BE2C (cell line): Measurements from ENCODE around the gene EIF3D.
A peak's percentile ranks its signal among the peaks of the same experiment; 100 is the strongest.
"Not testable (repeated sequence)": the region's sequence is repeated elsewhere in the genome, so short reads cannot be mapped to it uniquely, and the experiment has no call there.

Experiments
- DNase-seq: peaks from one replicate; pipeline ENCODE4 v3.0.0-alpha.2; 2020
- H3K27me3 ChIP-seq: fragments of 250-450 bp; sonication (Bioruptor Pico); 2 replicates; pipeline ENCODE4 v1.5.1; 2020; ENCODE audit warnings: mild to moderate bottlenecking
- H3K36me3 ChIP-seq: fragments of 250-450 bp; sonication (Bioruptor Pico); 2 replicates; pipeline ENCODE4 v1.5.1; 2020; ENCODE audit warnings: mild to moderate bottlenecking
- H3K4me1 ChIP-seq: fragments of 250-450 bp; sonication (Bioruptor Pico); 2 replicates; pipeline ENCODE4 v1.5.1; 2020
- H3K4me3 ChIP-seq: 2 replicates; pipeline ENCODE4 v1.5.1; 2011; ENCODE audit warnings: low read depth, low read length
- H3K9me3 ChIP-seq: fragments of 250-450 bp; sonication (Bioruptor Pico); 2 replicates; pipeline ENCODE4 v1.5.1; 2020
- TF ChIP-seq, protein P1 (sequence below): IDR thresholded peaks from 2 replicates; pipeline ENCODE4 v1.5.1; 2012; ENCODE audit warnings: mild to moderate bottlenecking, low read depth, low read length

EIF3D gene

DNA sequence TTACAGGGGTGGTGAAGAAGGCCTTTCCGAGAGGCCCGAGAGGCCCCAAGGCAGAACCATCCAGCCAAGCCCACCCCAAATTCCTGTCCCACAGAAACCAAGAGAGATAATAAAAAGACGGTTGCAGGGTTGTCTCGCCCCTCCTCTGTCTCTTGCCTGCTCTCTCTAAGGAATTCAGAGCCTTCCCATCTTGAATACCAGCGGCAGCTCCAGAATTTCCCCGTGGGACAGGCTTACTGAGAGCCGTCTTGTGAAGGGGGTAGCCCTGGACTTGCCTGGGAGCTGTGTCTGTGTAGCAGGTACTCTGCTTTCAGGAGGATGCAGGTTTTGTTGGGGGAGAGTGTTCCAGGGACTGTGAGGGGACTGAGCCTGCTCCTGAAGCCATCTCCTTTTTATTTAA is 9.6 kb upstream of the EIF3D start:
- no peaks in the 10 kb centered on the region for H3K4me1 ChIP-seq
- TF ChIP-seq, protein P1, sequence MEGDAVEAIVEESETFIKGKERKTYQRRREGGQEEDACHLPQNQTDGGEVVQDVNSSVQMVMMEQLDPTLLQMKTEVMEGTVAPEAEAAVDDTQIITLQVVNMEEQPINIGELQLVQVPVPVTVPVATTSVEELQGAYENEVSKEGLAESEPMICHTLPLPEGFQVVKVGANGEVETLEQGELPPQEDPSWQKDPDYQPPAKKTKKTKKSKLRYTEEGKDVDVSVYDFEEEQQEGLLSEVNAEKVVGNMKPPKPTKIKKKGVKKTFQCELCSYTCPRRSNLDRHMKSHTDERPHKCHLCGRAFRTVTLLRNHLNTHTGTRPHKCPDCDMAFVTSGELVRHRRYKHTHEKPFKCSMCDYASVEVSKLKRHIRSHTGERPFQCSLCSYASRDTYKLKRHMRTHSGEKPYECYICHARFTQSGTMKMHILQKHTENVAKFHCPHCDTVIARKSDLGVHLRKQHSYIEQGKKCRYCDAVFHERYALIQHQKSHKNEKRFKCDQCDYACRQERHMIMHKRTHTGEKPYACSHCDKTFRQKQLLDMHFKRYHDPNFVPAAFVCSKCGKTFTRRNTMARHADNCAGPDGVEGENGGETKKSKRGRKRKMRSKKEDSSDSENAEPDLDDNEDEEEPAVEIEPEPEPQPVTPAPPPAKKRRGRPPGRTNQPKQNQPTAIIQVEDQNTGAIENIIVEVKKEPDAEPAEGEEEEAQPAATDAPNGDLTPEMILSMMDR = no peak
- H3K27me3 ChIP-seq = no peaks in the 10 kb centered on the region
- no peaks in the 10 kb centered on the region for H3K9me3 ChIP-seq
- no peak overlapping the region for H3K4me3 ChIP-seq
- no peaks in the 10 kb centered on the region for H3K36me3 ChIP-seq
- no peak for DNase-seq

DNA sequence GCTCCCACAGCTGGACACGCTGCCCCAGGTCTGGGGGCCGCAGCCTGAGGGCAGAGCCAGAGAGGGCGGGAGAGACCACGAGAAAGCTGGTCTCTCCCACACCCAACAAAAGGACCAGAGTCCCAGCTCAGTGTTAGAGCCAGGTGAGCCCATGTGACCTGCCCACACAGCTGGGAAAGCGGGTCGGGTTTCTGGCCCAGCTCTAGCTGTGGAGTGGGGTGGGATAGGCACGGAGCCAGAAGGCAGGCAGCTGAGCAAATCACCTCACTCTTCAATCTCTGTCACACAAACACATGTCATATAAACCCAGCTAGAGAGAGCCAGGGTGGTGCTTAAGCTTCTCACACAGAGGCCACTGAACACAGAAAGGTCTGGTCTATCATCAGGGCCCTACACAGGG is 7.8 kb upstream of the EIF3D start:
- Histone ChIP-seq H3K27me3 (no peaks in the 10 kb centered on the region), H3K36me3 (no peaks in the 10 kb centered on the region), H3K4me3 (no peak overlapping the region), H3K9me3 (no peaks in the 10 kb centered on the region), H3K4me1 (no peaks in the 10 kb centered on the region)
- no peak for DNase-seq
- TF ChIP-seq, protein P1 = no peak

DNA sequence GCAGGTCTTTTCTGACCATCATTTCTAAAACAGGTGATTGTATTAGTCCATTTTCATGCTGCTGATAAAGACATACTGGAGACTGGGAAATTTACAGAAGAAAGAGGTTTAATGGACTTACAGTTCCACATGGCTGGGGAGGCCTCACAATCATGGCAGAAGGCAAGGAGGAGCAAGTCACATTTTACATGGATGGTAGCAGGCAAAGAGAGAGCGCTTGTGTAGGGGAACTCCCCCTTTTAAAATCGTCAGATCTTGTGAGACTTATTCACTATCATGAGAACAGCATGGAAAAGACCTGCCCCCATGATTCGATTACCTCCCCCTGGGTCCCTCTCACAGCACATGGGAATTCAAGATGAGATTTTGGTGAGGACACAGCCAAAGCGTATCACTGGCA is 4.4 kb upstream of the EIF3D start:
- H3K4me3 ChIP-seq, H3K4me1 ChIP-seq, DNase-seq, H3K27me3 ChIP-seq, H3K9me3 ChIP-seq, H3K36me3 ChIP-seq: not testable (repeated sequence)

DNA sequence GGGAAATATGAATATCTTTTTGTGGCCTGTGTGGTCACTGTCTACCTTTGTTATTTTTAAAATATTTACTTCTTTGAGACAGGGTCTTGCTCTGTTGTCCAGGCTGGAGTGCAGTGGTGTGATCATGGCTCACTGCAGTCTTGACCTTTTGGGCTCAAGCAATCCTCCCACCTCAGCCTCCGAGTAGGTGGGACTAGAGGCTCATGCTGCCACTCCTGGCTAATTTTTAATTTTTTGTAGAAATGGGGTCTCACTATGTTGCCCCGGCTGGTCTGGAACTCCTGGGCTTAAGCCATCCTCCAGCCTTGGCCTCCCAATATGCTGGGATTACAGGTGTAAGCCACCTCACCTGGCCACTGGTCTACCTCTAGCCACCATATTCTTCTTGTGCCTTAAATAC is 3.5 kb upstream of the EIF3D start:
- DNase-seq = no peak
- H3K4me1 ChIP-seq = no peaks in the 10 kb centered on the region
- TF ChIP-seq, protein P1 = no peak

DNA sequence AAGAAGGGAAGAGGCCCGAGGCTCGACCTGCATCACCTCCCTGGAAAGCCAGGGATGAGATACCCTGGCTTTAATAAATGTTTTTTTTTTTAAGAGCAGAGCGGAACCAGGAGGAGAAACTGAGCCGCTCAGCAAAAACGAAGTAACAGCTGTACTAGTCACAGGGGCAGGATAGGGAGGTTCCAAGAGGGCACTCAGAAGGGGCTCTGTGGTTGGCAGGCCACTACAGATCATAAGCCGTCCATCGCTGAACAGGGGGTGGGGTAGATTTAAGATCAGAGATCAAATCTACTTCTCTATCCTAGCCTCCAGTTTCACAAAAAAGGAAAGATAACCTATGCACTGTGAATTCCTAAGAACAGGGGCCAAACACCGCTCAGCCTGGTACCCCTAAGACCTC is 625 bp downstream of the EIF3D start:
- TF ChIP-seq, protein P1 = no peak
- H3K36me3 ChIP-seq = peaks cover 43% of the 10 kb centered on the region
- no peaks in the 10 kb centered on the region for H3K4me1 ChIP-seq
- H3K27me3 ChIP-seq = no peaks in the 10 kb centered on the region
- no peaks in the 10 kb centered on the region for H3K9me3 ChIP-seq
- no peak for DNase-seq
- H3K4me3 ChIP-seq = peak overlapping the region; percentile 87

More for the DNA sequence above, 3.5 kb upstream of the EIF3D start:
- Histone ChIP-seq H3K27me3 (no peaks in the 10 kb centered on the region), H3K36me3 (peaks cover 3% of the 10 kb centered on the region), H3K4me3 (no peak overlapping the region), H3K9me3 (no peaks in the 10 kb centered on the region)

DNA sequence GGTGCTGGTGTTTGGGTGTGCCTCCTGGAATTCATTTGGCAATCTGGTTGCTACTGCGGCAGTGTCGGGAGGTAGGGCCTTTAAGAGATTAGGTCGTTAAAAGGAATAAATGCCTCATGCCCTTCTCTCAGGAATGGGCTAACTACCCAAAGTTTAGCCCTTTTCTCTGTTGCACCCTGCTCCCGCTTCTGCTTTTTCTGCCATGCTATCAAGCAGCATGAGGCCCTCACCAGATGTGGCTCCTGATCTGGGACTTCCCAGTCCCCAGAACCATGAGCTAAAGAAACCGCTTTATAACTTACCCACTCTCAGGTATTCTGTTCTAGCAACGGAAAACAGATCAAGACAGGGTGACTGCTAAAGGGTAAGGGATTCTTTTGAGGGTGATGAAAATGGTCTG is 6.3 kb downstream of the EIF3D start:
- TF ChIP-seq, protein P1 = no peak
- Histone ChIP-seq H3K36me3 (peaks cover 99% of the 10 kb centered on the region), H3K4me3 (no peak overlapping the region), H3K9me3 (no peaks in the 10 kb centered on the region), H3K4me1 (no peaks in the 10 kb centered on the region), H3K27me3 (no peaks in the 10 kb centered on the region)
- DNase-seq = no peak

DNA sequence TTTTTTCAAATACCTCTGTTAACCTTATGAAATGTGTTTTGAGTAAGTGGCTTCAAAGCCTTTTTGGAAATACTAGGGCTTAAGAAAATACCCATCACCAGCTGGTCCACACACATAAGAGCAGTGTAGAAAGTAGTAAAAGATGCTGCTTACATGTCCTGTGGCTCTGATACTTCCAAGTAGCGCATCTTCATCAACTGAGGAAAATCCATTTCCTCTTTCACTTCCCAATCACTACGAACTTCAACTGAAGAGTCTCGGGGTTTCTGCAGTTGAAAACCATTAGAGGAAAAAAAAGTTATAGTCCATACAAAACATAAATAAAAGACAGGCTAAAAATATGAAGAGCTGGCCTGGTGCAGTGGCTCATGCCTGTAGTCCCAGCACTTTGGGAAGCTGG is 8.5 kb downstream of the EIF3D start:
- TF ChIP-seq, protein P1 = no peak
- DNase-seq = no peak
- Histone ChIP-seq H3K4me1 (no peaks in the 10 kb centered on the region), H3K36me3 (peaks cover 98% of the 10 kb centered on the region), H3K9me3 (no peaks in the 10 kb centered on the region), H3K27me3 (no peaks in the 10 kb centered on the region), H3K4me3 (no peak overlapping the region)

DNA sequence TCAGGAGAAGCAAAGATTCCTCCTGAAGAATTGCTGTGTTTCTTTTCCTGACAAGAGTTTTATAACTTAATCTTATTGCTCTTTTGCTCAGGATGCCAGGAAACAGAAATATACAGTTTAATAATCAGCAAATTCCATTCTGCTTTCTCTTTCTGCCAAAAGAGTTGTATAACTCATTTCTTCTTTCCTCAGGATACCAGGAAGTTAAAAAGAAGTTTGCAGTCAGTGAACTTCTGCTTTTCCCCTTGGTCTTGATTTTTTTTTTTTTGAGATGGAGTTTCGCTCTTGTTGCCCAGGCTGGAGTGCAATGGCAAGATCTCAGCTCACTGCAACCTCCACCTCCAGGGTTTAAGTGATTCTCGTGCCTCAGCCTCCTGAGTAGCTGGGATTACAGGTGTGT is 9.1 kb downstream of the EIF3D start:
- DNase-seq, H3K27me3 ChIP-seq, H3K9me3 ChIP-seq, H3K4me1 ChIP-seq, H3K4me3 ChIP-seq: not testable (repeated sequence)
- peaks cover 99% of the 10 kb centered on the region for H3K36me3 ChIP-seq
